NCI-H1105 (cell line): ENCODE results near the gene COMMD1.
"Not testable (repeated sequence)": the region's sequence is repeated elsewhere in the genome, so short reads cannot be mapped to it uniquely, and the experiment has no call there.

Experiments
- DNase-seq: peaks from one replicate; lab custom pipeline; 2025; lab: John Stamatoyannopoulos, UW

Gene COMMD1

GRCh38 chr2:62030902-62031301 lies 125.4 kb downstream of the COMMD1 start:
- DNase-seq: no peak

GRCh38 chr2:62032096-62032495 lies 126.6 kb downstream of the COMMD1 start:
- DNase-seq: no peak

GRCh38 chr2:62034715-62035114 lies 129.2 kb downstream of the COMMD1 start:
- no peak for DNase-seq

GRCh38 chr2:62036229-62036628 lies 130.8 kb downstream of the COMMD1 start:
- DNase-seq: no peak

- no peak for DNase-seq
Observed at GRCh38 chr2:62036761-62037250, 131.3 kb downstream of the COMMD1 start.

GRCh38 chr2:62038975-62039771 lies 133.7 kb downstream of the COMMD1 start:
- DNase-seq: no peak

GRCh38 chr2:62040926-62041325 lies 135.5 kb downstream of the COMMD1 start:
- no peak for DNase-seq

- DNase-seq: not testable (repeated sequence)
Observed at GRCh38 chr2:62041701-62042385, 136.4 kb downstream of the COMMD1 start.

- no peak for DNase-seq
Observed at GRCh38 chr2:62042400-62042799, 136.9 kb downstream of the COMMD1 start.

GRCh38 chr2:62042944-62043343 lies 137.5 kb downstream of the COMMD1 start:
- no peak for DNase-seq

GRCh38 chr2:62045017-62045543 lies 139.6 kb downstream of the COMMD1 start:
- DNase-seq: no peak

- no peak for DNase-seq
Observed at GRCh38 chr2:62046141-62046540, 140.7 kb downstream of the COMMD1 start.

GRCh38 chr2:62050456-62051045 lies 145.1 kb downstream of the COMMD1 start:
- no peak for DNase-seq

GRCh38 chr2:62054029-62054791 lies 148.7 kb downstream of the COMMD1 start:
- no peak for DNase-seq

- no peak for DNase-seq
Observed at GRCh38 chr2:62054916-62055450, 149.5 kb downstream of the COMMD1 start.

GRCh38 chr2:62055724-62056336 lies 150.4 kb downstream of the COMMD1 start:
- no peak for DNase-seq

- DNase-seq: no peak
Observed at GRCh38 chr2:62056341-62056740, 150.9 kb downstream of the COMMD1 start.

GRCh38 chr2:62065243-62065642 lies 159.8 kb downstream of the COMMD1 start:
- no peak for DNase-seq

- no peak for DNase-seq
Observed at GRCh38 chr2:62071126-62071598, 165.7 kb downstream of the COMMD1 start.

GRCh38 chr2:62071760-62072680 lies 166.5 kb downstream of the COMMD1 start:
- no peak for DNase-seq
